GM18520 (cell line): ENCODE results near the gene CASTOR1.

Source experiments
- ATAC-seq: cut with Tn5 transposase; IDR thresholded peaks from one replicate; pipeline ENCODE4 v1.9.1; 2021; ENCODE audit not compliant: unreplicated experiment

CASTOR1 gene

GRCh38 chr22:30266445-30267381 is 22.6 kb downstream of the CASTOR1 start, which contains the start of gene OSM:
OSM (minus strand) TSS chr22:30266851; CDS start chr22:30266799, 52 bp downstream.
- no peak for ATAC-seq

GRCh38 chr22:30265823-30266444 is 23.4 kb downstream of the CASTOR1 start:
- peak; percentile 34 for ATAC-seq

- ATAC-seq: no peak
These were observed 24.1 kb downstream of the CASTOR1 start for GRCh38 chr22:30265131-30265720.

- no peak for ATAC-seq
These were observed 25.4 kb downstream of the CASTOR1 start for GRCh38 chr22:30263883-30264282.

GRCh38 chr22:30262917-30263741 is 26.2 kb downstream of the CASTOR1 start:
- no peak for ATAC-seq

GRCh38 chr22:30262112-30262511 is 27.2 kb downstream of the CASTOR1 start:
- ATAC-seq: no peak

- ATAC-seq: no peak
These were observed 28.2 kb downstream of the CASTOR1 start for GRCh38 chr22:30261134-30261533.

- no peak for ATAC-seq
These were observed 28.6 kb downstream of the CASTOR1 start for GRCh38 chr22:30260682-30261081.

GRCh38 chr22:30260276-30260675 is 29.0 kb downstream of the CASTOR1 start:
- ATAC-seq: no peak

- ATAC-seq: no peak
These were observed 35.0 kb downstream of the CASTOR1 start for GRCh38 chr22:30254314-30254713.

GRCh38 chr22:30253205-30253852 is 36.0 kb downstream of the CASTOR1 start:
- no peak for ATAC-seq

GRCh38 chr22:30252411-30253204 is 36.7 kb downstream of the CASTOR1 start:
- ATAC-seq: no peak

GRCh38 chr22:30251711-30252110 is 37.6 kb downstream of the CASTOR1 start:
- no peak for ATAC-seq

- no peak for ATAC-seq
These were observed 38.5 kb downstream of the CASTOR1 start for GRCh38 chr22:30250661-30251267.

GRCh38 chr22:30250039-30250565 is 39.2 kb downstream of the CASTOR1 start:
- ATAC-seq: no peak

GRCh38 chr22:30249049-30250038 is 40.0 kb downstream of the CASTOR1 start:
- no peak for ATAC-seq

- no peak for ATAC-seq
These were observed 40.8 kb downstream of the CASTOR1 start for GRCh38 chr22:30248484-30248883.

- no peak for ATAC-seq
These were observed 41.3 kb downstream of the CASTOR1 start for GRCh38 chr22:30247974-30248373.
